ENCODE data around the gene COL4A2.

COL4A2 gene

DNA sequence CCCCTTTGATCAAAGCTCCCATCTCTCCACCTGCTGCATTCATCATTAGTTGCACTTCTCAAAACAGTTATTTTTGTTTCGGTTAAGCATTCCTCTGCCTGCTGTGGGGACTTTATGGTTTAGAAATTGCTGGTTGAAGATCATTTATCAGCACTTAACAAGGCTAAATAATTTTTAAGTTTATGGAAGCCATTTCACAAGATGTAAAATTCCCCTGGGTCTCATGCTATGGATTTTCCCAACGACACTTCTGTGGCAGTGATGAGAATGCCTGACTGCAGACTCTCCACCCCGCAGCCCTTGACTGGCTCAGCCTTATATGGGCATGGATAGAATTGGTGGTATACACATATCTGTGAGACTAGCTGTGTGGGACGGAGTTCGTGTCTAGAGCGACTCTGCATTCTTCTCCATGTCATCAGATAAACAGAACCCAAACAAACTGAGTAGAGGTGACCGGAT is 52.8 kb downstream of the COL4A2 start:
- DNase-seq, result no peak

DNA sequence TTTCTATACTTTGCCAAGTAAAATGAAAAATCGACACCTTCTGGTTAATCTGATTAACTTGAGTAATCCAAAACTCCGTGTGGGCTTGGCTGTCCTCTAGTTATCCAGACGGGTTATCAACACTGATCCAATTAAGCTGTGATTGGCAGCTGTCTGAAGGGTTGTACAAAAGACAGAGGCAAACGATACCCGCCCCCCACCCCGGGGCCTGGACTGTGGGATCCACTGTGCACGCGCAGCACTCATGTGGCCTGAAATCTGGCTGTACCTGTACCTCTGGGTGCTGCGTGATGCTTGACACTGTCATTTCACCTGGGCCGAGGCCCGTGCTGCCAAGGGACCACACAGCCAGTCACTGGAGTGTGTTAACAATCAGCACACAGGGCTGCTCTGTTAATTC is 53.5 kb downstream of the COL4A2 start:
- DNase-seq, result no peak

DNA sequence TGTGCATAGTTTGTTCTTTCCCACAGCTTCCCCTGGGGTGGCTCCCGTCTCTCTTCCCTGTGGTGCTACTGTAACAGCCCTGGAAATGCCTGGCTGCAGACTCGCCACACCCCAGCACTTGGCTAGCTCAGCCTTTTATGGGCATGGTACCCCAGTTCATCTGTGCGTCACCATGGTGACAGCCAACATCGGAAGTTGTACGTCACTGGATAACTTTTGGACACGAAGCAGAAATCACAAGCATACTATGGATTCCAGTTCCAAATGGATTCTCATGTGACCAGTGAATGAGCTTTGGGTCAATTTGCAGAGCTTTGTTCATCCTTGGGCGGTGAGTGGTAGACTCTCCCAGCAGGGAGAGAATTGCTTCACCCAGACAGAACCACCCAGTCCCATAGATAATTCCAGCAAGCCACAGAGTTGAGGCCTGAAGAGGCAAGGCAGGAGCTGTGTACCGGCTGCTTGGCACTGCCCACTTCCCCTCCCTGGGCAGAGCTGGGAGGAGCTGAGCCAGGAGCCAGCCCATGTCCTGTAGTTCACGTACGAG is 54.4 kb downstream of the COL4A2 start:
- no peak for DNase-seq

DNA sequence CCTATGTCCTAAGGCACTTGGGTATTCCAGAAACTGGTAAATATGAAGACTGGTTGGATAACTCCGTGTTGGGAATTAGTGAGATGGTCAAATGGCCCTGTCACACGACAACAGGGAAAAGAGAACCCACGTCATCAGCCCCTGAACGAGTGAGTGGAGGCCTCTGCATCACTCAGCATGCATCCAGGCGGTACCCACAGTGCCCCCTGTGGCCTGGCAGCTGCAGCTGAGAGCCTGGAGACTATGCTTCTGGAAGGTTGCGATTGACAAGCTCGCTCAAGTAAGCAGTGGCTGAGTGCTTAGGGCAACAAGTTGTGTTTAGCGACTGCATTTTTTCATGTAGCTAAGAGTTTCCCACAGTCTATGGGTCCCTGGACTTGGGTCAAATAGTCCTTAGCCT is 55.9 kb downstream of the COL4A2 start:
- DNase-seq, result no peak

DNA sequence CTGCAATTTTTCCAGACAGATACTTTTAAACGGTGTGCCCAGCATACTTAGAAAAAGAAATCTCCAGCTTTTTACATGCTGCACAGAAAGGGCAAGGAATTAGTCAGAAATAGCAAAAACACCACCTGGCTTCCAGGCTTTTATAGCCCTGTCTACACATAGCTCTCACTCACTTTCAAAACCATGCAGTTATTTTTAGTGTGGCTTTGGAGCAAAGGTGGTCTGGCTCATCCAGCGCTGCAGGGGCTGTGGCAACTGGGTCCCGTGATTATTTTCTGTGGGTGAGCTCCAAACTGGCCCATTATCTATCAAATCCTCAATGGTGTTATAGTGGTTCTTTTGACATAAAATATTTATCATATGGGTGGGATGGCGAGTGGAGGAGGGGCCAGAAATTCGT is 57.0 kb downstream of the COL4A2 start:
- no peak for DNase-seq

DNA sequence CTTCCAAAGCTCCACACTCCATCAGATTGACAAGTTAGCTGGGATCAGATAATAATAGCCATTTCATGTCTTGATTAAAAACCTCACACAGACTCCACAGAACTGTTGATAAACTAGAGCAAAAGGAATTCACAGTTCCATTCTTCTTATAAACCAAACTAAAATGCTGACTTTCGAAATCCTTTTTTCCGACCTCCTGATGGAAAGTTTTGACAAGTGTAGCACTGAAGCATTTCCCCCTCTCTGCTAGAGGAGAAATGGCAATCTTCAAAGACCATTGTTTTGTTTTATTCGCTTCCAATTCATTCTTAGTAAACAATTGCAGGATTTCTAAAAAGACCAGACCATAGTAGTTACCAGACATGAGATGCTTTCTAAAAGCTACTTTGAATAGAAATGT is 58.8 kb downstream of the COL4A2 start:
- no peak for DNase-seq

DNA sequence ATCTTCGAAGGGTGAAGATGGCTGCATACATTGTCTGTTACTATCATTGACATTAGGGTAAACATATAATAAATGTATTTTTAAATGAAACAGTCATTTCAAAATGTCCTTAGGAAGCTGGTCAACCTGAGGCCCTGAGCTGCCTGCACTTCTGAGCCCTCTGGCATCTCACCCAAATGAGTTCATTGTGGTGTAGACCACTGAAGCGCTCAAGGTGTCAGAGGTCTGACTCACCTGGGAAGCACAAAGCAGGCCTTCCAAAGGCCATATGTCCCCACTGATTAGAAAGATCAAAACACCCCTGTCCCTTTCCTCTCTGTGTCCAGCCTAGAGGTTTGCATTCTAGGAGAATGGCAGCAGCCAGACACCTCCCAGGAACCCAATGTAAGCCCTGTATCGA is 59.6 kb downstream of the COL4A2 start:
- no peak for DNase-seq

DNA sequence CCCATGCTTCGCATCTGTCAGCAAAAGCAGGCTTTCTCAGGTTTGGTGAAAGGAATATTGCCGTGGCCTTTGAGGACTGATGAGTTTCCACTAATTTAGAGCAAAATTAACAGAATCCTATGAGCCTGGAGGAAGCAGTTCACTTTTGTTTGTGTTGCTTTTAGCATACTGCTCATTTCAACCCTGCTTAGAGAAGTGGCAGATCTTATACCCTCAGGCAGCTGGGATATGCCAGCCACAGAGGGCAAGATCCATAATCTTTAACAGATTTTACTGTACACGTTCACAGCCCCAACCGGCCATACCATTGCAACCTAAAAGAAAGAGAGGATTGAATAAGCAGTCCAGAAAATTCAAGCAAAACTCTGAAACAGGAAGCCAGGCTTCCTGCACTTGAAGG is 60.5 kb downstream of the COL4A2 start:
- no peak for DNase-seq

DNA sequence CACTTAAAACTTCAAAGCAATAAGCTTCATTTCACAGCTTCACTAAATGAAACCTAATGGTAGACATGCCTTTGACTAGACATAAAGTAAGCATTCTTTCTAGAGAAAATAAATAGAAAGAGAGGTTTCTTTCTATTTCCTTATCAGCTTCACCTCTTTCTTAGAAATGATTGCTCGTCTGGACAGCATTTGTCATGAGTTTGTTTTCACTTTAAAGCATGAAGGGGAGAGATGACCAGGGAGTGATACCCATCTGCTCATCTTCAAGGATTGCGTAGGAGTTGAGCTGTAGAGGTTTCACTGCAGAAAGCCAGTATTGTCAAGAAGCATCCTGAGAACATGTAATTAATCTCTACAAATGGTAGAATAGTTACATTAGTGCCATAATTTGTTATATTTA is 61.3 kb downstream of the COL4A2 start:
- no peak for DNase-seq

DNA sequence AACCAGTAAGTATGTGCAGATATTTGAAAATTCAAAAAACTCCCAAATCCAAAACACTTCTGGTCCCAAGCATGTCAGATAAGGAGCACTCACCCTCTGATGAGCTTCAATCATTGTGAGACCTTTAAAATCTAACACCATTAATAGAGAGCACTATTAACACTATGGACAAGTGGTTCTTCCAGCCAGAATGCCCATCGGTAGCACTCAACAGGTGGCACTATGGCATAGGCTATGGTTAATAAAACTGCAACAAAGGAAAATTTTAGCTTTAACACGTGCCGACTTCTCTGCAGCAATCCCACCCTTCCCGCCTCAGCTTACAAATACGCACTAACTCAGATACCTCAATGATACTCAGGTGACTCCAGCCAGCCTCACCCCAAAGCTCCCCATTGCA is 62.3 kb downstream of the COL4A2 start:
- DNase-seq, result no peak

DNA sequence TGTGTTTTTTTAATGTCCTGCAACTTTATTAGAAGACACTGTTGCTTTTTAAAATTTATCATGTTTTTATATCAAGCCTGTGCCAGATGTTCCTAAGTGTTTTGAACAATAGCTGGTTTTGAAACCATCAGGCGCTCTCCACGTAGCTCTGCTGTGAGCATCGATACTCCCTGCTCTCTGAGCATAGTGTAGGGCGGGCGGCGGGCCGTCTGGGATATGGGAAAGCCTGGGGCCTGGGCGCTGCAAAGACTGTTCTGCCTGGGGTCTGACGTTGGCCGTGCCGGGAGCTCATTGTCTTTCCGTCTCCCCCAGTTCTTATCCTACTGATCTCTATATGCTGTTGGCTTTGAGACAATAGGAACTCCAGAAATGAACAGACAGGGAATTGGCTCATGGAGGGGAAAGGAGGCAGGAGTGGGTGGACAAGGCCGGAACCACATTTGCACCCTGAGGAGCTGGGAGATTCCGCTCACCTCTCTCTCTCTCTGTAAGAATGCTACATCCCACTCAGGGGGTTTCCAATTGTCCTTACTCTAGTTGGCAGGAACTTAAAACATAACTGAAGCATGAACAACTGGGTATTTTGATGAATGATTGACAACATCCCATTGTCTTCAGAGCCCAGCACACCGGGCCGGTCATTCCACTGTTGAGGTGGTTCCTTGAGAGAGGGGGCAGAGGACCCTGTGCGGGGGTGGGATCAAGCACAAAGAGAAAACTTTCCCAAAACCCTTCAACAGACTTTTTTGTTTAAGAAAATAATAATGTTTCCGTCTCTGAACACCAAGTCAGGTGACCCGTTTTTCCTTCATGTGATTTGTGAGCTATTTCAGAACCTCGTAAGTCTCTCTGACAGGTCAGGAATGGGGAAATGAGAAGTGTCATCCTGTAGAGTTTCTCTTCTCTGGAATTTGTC is 64.7 kb downstream of the COL4A2 start:
- DNase-seq, result no peak

DNA sequence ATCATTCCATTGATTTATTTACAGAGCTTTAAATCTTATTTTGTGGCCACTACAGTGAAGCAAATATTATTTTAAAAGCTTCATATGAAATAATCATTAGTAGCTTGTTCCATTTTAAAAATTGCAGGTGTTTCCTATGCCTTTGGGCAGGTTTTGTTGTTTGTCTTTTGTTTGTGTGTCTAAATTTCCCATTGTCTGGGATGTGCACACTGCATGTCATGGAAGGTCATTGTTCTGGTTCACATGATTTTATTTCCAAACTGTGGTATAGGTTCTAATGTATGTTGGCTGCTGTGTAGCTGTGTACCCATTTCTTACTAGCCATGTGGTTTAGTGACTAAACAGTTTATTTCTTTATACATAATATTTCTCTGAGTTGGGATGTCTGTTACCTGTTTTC is 65.6 kb downstream of the COL4A2 start:
- no peak for DNase-seq

DNA sequence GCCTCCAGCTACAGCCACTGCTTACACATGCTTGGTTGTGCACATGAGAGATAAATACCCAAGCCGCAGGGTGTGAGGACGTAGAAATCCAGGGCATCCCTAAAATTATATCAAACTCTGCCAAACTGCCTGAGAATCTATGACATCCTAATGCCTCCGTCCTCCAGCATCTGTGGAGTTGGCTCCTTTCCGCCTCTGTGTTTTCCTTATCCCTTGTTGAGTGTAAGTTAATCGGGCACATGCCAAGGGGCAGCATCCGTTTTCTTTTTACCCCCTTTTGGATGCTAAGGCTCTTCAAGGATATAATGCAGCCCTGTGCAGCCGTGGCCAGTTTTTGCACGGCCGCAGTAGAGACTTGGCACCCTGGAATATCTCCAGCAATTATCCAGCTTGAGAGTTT is 66.5 kb downstream of the COL4A2 start:
- no peak for DNase-seq

DNA sequence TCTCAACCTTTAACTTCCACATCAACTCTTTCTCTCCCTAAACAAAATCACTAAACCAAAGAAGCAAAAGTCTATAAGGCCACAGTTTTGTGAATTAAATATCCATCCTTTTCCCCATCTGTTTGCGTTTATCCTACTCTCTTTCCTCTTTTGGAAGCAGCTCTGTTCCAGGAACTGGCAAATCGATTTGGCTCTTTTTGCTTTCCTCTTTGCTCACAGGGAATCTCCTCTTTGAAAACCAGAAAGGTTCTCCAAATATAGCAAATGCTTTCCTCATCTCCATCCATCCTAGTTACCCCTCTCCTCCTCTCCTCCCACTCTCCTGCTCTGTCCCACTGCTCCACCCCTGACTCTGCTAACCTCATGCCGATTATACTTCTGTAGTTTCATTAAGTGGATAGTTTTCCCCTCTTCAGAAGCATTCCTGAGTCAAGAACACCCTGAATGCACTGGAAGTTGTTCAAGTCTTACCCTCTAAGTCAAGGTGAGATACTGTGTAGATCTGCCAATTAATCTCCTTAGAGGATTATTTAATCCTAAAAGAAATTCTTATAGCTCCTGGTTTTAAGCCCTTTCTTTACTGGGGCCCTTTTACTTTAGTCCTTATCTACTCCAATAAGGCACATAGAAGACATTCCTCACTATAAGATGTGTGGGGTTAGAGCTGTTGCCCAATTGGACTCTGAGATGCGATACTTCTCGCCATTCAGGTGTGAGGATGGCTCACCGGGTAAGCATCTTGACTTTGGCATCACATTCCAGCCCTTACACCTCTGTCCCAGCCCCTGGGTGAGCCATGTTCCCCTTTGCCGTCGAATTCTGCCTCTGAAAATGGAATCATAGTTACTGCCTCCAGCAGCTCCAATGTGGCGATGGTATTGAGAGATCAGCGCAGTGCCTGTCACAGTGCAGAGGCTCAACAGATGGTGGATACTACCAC is 67.6 kb downstream of the COL4A2 start:
- DNase-seq, result no peak

DNA sequence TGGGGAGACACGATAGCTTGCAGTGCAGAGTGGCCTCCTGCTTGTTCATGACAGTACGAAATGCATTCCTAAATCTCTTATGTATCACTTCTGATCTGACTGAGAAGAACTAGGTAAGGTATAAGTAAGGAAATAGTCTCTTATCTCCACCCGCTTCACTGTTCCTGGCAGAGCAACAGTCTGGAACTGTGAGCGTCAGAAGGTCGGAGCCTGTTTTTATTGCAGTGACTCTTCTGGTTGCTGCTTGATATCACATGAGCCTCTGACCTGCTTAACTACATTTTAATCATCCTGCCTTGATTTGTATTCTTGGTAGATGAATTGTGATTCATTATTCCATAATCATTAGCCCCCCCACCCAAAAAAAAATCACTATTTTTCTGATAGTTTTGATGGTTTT is 69.0 kb downstream of the COL4A2 start:
- DNase-seq, result no peak

DNA sequence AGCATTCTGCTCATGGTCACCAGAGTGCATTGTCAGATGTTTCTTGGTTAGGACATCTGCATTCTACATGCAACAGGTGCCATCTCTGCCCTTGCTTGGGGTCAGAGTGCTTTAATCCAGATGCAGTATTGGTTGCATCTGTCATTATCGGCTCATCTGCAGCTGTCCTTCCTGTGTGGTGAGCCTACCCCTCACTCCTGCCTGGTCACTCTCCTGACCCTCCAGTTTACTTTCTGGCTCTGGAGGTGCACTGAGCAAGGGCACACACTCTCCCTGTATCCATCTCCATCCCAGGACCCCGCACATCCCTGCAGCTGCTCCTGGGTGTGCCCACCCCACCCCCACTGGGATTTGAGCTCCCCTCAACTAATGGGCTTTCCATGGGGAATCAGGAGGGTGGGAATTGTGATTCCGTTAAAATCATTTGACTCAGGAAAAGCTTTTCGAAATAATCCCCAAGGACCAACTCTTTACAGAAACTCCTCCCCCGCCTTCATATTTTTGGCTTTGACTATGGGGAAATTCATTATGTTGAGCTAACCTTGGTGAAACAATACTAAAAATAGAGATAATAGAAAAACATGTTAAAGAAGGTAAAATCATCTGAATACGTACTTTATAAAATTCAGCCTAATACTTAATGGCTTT is 70.2 kb downstream of the COL4A2 start:
- DNase-seq, result no peak

DNA sequence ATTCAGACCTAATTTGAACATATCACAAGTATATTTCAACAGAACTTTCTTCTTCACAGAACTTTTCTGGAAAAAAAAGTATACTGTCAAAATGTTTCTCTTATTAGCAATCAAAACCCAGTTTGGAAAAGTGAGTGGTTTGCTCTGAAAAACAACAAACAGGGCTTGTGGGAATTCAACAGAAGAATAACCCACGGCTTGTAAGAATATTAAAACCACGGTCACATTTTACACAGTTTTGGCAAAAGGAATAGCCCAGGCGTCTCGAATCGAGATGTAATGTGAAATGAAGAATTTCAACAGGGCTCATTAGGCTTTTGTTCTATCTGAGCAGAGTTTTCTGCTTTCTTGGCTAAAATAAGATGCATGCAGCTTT is 70.7 kb downstream of the COL4A2 start:
- DNase-seq, result no peak

DNA sequence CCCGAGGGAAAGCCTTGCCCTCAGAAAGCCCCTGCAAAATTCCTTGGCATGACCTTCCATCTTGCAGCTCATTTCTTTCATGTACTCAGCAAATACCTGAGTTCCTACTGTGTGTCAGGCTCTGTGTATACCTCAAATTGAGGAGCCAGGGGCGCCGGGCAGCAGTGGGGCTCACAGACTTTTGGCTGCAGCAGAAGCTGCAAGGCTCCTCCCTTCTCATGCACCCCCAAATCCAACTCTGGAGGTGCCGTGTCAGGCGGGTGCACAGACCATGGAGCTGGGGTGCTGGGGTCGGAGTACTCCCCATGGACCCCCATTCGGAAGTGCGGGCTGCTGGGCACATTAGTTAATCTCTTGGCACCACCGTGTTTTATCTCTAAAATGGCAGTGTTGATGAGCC is 72.3 kb downstream of the COL4A2 start:
- DNase-seq, result no peak

DNA sequence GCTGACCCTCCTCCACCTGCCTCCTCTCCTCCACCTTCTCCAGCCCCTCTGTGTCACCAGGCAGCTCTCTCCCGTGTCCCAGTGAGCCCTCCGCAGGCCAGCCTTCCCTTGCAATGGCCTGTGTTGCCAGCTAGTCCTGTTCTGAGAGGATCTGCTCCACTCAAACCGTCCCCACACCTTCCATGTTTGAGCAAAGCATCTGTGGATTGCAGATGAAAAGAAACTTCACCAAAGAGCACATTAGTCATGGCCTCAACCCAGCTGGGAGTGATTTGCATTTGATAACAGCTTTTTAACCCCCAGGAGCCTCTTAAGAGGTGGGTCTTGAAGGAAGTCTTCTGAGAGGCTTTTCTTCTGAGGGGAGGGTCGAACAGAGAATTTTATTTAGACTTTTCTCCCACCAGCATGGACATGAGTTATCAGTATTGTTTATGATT is 72.8 kb downstream of the COL4A2 start:
- DNase-seq, result no peak

DNA sequence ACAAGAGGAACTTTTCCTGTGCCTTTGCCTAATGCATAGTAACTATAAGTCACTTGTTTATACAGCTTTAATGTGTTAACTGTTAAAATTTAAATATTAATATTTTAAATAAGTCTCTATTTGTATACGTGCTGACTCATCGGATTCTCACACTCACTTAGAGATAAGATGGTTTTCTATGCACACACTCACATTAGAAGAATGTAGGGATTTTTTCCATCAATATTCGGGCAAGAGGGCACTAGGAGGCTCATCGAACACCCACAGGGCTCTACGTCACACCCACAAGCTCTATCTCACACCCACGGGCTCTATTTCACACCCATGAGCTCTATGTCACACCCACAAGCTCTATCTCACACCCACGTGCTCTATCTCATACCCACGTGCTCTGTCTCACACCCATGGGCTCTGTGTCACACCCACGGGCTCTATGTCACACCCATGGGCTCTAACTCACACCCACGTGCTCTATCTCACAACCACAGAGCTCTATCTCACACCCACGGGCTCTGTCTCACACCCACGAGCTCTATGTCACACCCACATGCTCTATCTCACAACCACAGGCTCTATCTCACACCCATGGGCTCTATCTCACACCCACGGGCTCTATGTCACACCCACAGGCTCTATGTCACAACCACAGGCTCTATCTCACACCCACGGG is 73.4 kb downstream of the COL4A2 start:
- no peak for DNase-seq

DNA sequence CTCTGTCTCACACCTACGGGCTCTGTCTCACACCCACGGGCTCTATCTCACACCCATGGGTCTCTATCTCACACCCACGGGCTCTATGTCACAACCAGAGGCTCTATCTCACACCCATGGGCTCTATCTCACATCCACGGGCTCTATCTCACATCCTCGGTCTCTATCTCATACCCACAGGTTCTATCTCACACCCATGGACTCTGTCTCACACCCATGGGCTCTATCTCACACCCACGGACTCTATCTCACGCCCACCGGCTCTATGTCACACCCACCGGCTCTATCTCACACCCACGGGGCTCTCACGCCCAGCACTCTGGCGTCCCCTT is 73.9 kb downstream of the COL4A2 start:
- no peak for DNase-seq

DNA sequence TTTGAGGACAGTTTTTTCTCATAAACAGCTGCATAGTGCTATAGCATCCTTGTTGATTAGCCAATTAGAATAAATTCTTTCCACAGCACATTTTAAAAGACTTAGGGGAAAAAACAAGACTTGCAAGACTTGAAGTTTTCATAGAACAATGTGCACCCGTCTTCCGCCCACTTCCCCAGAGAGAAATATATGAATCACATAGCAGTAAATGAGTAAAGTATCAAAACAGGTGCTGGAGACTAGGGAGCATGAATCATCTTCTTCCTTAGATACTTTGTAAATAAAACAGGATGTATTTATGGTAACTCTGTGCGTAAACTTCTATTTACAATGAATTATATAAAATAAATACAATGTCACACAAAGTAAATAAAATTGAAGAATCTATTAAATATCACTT is 75.1 kb downstream of the COL4A2 start:
- DNase-seq, result no peak

DNA sequence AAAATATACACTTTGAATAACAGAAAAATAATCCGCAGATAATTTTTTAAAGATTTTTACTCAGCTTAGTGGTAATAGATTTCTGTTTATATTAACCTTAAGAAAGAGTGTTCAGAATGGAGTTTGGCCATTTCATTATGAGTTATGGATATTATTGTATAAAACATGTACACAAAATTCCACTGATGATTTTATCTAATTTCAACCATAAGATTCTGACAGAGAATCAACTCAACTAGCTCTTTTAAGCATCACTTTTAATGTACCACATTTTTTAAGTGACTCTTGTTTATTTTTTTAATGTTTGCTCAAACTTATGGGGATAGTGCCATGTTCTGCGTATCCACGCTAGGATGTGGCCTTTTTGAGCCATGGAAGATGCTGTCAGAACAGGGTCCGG is 75.7 kb downstream of the COL4A2 start:
- DNase-seq, result no peak
